ENCODE data around the gene CMTM1. TPM values are rescaled to one million over a fixed set of nuclear protein-coding genes. Genes with fewer than 3 reads are reported as not detected.
"Not testable (repeated sequence)": the region's sequence is repeated elsewhere in the genome, so short reads cannot be mapped to it uniquely, and the experiment has no call there.

The CMTM1 gene
- total RNA-seq, 1 donor from 2014 or later: 17.9 TPM

DNA sequence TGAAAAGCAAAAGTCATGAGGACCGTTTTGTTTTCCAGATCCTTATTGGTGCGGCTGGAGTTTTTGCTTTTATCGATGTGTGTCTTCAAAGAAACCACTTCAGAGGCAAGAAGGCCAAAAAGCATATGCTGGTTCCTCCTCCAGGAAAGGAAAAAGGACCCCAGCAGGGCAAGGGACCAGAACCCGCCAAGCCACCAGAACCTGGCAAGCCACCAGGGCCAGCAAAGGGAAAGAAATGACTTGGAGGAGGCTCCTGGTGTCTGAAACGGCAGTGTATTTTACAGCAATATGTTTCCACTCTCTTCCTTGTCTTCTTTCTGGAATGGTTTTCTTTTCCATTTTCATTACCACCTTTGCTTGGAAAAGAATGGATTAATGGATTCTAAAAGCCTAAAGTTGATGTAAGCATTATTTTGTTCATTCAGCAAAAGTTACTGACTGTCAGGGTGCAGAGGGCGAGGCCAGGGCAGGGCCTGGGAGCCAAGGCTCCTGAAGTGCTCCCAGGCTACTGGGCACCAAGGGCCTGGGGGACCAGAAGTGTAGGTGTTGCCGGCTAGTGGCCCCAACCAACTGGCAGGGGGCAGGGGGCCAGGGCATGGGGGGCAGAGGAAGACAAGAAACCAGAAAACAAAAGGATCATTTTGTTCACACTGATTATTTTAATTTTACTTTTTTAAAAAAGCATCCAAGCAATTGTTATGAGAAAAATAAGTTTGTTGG, 21.8 kb downstream of the CMTM1 start:
- intact Hi-C loops (cut with micrococcal nuclease): no loop called here

DNA sequence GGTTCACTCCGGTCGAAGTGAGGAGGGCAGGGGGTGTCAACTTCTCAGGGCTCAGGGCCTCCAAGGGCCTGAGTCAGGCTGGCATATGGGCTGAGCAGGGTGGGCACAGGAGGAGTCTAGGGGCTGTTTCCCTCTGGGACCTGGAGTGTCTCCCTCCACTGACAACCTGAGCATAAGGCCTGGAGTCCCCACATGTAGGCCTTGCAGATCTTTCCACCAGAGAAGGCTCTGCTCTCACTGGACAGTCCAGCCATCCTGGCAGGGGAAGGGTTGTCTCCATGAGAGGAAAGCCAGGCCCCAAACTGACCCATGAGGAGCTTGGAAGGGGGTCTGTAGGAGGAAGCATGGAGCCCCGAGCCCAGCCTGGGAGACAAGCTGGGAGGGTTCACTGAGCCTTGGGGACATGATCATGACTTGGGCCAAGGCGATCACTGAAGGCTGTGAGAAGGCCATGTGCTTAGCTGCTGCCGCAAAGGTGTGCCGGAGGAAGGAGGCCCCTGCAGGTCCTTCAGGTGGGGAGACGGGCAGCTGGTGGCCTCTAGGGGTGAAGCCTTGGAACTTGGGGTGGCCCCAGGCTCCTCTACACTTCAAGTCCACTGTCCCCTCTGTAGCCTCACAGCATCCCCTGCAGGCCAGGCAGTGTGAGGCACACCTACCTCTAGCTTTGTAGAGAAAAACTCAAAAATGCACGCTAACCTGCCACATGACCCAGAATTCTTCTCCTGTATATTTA, 22.9 kb downstream of the CMTM1 start:
- intact Hi-C loops (cut with micrococcal nuclease): loop anchor here (1.0 kb wide), 3 partner anchors 65 to 183 kb away; no protein-coding TSS in a partner anchor

DNA sequence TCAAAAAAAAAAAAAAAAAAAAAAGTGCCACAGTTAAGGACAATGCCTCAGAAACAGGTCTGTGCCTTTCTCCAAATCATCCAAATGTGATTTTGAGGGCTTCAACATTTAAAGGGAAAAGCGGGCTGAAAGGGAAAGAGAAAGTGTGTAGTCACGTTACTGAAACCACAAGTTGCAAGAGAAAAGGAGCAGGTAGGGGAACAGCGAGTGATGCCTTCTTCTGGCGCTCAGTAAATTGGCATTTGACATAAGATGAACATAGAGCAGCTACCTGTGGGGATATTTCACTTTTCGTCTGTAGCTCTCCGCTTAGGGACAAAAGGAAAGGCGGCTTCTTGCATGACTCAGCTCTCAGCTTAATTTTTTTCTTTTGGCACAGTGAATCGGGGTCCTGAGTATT, 24.1 kb downstream of the CMTM1 start:
- intact Hi-C loops (cut with micrococcal nuclease): loop anchor here (1.0 kb wide), 1 partner anchor 14 kb away; the partner anchor contains the start of gene CMTM3

DNA sequence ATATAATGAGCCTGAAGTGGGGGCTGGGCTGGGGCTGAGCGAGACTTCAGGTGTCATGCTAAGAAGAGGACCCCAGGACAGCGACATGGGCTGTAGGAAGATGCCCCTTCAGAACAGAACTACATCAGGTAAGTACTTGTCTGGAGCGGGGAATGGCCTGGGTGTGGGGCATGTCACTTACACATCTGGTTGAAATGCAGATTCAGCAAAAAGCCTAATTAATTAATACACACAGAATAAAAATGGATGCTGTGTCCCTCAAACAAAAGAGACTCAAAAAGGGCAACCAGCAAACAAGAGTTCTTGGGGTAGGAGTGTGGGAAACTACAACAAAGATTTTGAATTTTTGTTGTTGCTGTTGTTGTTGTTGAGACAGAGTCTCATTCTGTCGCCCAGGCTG, 24.8 kb downstream of the CMTM1 start:
- intact Hi-C loops (cut with micrococcal nuclease): no loop called here

DNA sequence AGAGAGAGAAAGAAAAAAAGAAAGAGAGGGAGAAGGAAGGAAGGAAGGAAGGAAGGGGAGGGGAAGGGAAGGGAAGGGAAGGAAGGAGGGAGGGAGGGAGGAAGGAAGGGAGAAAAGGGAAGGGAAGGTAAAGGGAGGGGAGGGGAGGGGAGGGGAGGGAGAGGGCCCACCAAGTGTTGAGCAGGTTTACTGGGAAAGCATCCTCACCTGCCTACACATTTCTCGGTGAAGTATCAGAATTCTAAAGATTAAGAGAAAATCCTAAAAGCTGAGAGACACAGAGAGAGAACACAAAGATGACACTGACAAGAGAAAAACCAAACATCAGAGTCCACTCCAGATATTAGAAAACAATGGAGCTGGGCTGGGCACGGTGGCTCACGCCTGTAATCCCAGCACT, 26.0 kb downstream of the CMTM1 start:
- intact Hi-C loops (cut with micrococcal nuclease): no loop called here

DNA sequence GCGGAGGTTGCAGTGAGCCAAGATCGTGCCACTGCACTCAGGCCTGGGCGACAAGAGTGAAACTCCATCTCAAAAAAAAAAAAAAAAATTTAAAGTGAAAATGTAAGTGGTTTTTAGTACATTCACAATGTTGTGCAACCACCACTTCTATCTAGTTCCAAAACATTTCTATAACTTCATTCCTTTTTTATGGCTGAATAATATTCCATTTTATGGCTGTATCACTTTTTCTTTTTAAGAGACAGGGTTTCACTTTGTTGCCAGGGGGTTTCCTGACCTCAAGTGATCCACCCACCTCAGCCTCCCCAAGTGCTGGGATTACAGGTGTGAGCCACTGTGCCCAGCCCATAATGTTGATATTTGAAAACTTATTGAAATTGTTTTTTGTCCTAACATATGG, 26.6 kb downstream of the CMTM1 start:
- intact Hi-C loops (cut with micrococcal nuclease): no loop called here

DNA sequence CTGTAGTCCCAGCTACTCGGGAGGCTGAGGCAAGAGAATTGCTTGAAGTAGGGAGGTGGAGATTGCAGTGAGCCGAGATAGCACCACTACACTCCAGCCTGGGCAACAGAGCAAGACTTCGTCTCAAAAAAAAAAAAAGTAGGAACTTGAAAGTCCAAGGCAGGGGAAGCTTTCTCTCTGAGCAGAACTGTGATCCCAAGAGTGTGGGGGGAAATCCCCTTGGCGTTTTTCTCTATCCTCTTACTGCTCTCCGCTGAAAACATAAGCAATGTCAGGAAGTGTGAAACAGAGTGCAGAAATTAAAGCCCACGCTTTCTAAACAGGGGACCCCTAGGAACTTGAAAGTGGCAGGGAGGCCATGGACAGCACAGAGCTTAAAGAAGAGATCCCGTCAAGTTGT, 28.5 kb downstream of the CMTM1 start:
- intact Hi-C loops (cut with micrococcal nuclease): no loop called here

DNA sequence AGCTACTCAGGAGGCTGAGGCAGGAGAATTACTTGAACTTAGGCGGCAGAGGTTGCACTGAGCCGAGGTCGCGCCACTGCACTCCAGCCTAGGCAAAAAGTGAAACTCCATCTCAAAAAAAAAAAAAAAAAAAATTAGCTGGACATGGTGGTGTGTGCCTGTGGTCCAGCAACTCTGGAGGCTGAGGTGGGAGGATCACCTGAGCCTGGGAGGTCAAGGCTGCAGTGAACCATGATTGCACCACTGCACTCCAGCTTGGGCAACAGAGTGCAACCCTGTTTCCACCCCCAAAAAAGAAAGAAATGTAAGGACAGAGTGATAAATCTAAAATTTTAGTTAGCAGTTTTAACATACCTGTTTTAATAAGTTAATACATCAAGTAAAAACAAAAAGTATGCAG, 30.3 kb downstream of the CMTM1 start:
- intact Hi-C loops (cut with micrococcal nuclease): not testable (repeated sequence)

DNA sequence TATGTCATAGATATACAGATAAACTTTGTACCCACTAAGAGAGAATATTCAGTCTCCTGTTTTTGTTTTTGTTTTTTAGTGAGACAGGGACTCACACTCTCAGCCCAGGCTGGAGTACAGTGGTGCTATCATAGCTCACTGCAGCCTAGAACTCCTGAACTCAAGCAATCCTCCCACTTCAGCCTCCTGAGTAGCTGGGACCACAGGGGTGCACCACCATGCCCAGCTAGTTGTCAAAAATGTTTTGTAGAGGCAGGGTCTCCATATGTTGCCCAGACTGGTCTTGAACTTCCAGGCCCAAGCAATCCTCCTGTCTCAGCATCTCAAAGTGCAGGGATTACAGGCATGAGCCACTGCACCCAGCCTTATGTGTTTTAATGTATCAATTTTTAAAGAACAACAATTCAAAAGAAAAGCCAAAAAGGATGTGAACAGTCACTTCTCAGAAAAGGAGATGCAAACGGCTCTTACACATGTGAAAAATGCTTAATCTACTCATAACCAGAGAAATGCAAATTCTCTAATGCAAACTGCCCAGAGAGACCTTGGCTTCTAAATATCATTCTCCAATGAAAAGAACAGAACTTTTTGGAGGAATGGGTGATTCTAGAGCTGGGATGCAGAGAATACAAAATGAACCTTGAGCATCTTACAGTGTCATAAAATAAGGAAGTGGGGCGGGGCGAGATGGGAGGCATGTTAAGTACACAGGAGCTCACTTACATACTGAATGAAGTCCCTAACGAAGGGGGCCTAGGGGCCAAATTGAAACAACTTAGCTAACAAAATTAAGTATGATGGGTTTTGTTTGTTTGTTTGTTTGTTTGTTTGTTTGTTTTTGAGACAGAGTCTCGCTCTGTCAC, 31.0 kb downstream of the CMTM1 start:
- intact Hi-C loops (cut with micrococcal nuclease): no loop called here

DNA sequence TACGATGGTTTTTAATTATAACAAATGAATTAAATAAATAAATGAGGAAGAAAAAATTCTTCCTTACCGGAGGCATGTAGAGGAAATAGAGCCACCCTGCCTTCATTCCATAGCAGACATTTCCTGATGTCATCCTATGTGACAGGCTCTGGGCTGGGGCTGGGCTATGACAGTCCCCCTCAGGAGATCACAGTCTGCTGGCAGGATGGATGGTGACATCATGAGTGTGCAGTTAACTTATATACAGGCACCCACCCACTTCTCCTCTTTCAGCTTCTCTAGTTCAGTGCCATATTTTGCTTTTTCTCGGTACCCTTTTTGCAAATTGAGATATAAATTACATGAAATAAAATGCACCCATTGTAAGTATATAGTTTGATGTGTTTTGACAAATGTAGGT, 31.9 kb downstream of the CMTM1 start:
- intact Hi-C loops (cut with micrococcal nuclease): no loop called here

DNA sequence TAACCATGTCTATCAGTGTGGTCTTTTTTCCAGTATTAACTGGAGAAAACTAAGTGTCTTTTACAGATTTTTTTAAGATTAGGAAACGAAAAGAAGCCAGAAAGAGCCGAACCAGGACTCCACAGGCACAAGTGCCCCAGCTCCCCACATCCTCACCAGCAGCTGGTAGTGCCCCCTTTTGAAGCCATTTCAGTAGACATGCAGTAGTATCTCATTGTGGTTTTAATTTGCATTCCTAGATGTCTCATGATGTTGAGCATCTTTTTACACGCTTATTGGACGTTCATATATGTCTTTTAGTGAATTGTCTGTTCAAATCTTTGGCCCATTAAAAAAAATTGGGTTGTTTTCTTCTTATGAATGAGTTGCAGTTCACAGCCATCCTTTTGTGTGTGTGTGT, 33.5 kb downstream of the CMTM1 start:
- intact Hi-C loops (cut with micrococcal nuclease): no loop called here

DNA sequence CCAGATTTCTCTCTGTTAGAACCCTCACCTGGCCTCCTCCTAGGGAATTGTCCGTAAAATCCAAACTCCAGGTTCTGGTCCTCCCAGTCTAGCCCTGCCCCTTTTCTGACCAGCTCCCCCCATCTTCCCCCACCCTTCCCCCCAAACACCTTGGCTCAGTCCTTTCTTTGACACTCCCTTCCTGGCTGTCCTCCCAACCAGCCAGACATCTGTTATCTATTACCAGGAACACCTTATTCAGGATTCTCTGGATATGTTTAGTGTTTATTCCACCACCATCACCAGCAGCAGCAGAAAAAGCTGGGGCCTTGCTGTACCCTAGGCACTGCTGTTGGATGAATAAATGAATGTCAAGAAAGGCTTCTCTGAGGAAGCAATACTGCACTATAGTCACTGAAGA, 34.2 kb downstream of the CMTM1 start:
- intact Hi-C loops (cut with micrococcal nuclease): no loop called here

DNA sequence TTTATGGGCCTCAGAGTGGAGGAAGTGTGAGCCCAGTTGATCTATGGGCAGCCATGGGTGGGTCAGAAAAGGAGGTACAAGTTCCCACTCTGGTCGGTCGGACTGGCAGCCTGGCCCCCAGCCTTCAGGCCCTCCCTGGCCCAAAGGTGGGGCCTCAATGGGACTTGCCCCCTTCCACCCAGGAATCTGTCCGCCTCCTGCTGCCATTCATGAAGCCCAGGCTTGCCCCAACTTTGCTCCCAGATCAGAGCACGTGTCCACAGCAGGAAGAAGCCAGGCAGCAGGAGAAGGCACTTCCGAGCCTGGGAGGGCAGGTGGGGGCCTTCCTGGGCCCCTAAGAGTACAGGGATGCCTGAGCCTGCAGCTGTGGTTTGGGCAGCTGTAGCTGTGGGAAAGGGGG, 35.2 kb downstream of the CMTM1 start:
- intact Hi-C loops (cut with micrococcal nuclease): no loop called here

DNA sequence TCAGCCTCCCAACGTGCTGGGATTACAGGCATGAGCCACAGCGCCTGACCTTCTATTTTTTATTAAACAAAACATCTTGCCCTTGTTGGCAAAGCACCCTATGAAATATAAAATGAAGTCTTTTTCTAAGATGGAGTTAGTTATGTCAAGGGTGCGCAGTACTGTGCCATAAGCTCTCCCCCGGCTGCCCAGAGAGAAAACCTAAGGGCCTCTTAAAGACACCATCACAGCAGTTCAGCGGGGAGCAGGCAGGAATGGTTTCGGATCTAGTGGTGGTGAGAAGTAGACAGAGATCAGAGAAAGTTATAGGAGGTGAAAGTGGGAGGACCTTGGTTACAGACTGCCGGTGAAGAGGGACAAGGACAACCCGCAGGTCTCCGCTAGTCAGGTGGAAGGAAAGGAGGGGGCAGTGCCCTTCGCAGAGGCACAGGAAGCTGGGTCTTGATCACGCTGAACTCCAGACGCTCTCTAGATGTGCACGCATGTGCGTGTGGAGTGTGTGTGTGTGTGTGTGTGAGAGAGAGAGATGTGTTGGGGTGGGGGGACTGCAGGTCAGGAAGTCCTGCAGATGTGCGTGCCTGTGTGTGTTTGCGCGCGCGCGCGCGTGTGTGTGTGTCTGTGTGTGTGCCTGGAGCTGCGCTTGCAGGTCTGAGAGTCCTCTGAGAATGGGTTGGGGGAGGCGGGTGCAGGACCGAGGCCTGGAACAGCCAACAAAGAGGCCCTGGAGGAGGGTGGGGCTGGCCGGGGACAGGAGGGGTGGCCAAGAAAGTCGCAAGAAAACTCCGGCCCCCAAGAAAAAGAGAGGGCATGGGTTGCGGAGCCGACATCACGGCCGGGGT, 37.5 kb downstream of the CMTM1 start:
- intact Hi-C loops (cut with micrococcal nuclease): loop anchor here (1.0 to 2.0 kb wide), 7 partner anchors 13 to 269 kb away; partner anchors contain the start of gene CKLF

DNA sequence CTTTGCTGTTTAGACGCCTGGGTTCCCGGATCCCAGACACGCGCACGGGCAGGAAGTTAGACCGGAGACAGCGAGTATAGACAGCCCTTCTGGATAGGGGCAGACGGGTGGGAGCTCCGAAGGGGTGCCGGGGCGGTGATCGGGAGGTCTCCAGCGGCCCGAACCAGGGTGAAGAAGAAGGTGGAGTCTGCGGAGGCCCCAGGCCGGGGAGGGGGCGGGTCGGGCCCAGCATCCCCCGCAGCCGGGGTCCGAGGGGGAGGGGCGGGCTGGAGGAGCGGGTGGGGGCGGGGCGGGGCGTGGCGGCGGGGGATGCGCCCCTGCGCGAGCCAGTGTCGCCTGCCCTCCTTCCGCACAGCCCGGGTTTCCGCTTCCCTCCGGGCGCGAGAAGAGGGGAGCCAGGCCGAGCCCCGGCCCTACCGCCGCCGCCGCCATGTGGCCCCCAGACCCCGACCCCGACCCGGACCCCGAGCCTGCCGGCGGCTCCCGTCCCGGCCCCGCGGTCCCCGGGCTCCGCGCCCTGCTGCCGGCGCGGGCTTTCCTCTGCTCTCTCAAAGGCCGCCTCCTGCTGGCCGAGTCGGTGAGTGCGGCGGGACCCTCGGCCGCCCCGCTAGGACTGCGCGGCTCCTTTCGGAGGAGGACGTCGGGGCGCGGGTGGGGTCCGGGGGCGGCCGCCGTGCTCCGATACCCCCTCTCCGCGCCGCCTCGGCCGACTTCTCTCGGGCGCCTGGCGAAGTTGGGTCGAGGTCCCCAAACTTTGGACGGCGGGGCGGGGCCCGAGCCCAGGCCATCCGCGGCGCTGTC, 38.3 kb downstream of the CMTM1 start, which contains the start of gene CMTM3:
CMTM3 (plus strand) TSS at position 329 of the 801 bp plus-strand sequence; CDS start at position 431, 102 bp downstream.
- intact Hi-C loops (cut with micrococcal nuclease): loop anchor here (1.0 to 5.0 kb wide), 8 partner anchors 14 to 268 kb away; partner anchors contain the start of genes CKLF and CMTM4

DNA sequence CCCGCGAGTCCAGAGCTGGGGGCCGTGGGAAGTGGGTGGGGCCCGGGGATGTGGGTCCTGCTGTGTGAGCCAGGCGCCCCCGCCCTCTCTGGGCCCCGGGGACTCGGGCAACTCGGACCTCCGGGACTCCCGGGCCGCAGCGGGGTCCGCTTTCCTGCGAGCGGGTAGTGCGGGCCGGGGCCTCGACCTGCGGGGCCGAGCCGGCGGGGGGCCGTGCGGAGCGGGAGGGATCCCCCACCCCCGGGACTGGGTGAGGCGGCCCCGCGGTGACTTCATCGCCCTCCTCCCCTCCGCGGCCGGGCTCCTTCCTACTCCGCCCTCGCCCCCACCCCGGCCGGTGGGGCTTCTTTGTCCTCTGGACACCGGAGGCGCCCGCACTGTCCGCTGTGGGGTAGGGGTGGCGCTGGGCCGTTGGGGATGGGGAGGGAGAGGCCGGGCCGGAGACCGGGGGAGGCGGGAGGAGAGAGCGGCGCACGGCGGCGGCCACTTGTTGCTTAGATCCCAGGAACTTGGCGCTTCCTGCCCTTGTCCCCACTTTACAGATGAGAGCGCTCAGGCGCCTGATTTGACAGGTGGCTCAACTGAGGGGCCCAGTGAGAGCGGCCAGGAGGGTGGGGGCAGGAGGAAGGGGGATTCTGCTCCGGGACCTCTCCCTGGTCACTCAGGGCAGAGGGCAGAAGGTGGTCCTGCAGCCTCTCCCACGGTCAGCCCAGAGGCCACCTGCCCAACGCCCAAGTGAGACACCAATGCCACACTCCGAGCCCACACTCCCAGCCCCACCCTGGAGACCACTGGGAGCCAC, 39.1 kb downstream of the CMTM1 start:
- intact Hi-C loops (cut with micrococcal nuclease): loop anchor here (2.0 to 5.0 kb wide), 5 partner anchors 43 to 267 kb away; partner anchors contain the start of gene CMTM4

DNA sequence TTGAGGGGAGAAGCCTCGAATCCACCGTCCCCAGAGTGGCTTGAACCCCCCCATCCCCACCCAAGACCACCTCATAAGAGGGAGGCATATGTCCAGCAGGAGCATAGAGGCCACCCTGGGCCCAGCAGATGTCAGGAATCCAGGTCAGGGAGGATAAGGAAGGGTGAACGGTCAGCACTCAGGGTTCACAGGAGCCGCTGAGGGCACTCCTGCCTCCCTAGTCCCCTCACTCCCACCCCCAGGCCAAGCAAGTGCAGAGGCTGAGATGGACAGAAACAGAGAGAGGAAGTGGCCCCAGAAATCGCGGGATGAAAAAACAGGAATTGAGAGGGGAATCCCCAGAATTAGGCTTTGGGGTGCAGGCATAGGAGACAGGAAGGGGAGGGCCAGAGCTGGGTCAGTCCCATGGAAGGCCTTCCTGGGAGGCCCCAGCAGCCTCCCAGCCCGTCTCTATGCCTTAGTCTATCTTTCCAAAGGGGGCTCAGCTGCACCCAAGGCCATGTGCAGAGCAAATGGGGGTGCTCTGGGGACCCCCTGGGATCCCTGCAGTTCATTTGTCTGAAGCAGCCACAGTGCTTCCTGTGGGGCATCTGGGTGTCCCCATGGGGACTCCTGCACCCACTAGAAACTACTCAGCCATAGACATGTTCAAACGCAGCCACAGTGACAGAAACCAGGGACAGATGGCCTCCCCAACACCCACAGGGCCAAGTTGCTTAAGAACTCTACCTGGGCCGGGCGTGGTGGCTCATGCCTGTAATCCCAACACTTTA, 39.9 kb downstream of the CMTM1 start:
- intact Hi-C loops (cut with micrococcal nuclease): loop anchor here (2.0 to 5.0 kb wide), 5 partner anchors 43 to 267 kb away; partner anchors contain the start of gene CMTM4
